GM21447 (cell line): Measurements from ENCODE around the gene MDK.

Experiments used
- ATAC-seq: cut with Tn5 transposase; IDR thresholded peaks from one replicate; pipeline ENCODE4 v1.9.1; 2021; ENCODE audit not compliant: unreplicated experiment

Gene MDK

GRCh38 chr11:46381819-46382645 is 563 bp downstream of the MDK start:
- no peak for ATAC-seq

- ATAC-seq, result no peak
Observed at GRCh38 chr11:46382646-46383403, 1.4 kb downstream of the MDK start.

- no peak for ATAC-seq
Observed at GRCh38 chr11:46383404-46383758, 1.9 kb downstream of the MDK start.

GRCh38 chr11:46383974-46384701 is 2.7 kb downstream of the MDK start:
- ATAC-seq, result no peak

- ATAC-seq, result no peak
Observed at GRCh38 chr11:46385169-46386004, 3.9 kb downstream of the MDK start.

GRCh38 chr11:46386005-46386578 is 4.6 kb downstream of the MDK start:
- ATAC-seq, result no peak

- ATAC-seq, result no peak
Observed at GRCh38 chr11:46386674-46387073, 5.2 kb downstream of the MDK start.

- ATAC-seq, result no peak
Observed at GRCh38 chr11:46387456-46387855, 6.0 kb downstream of the MDK start.

- ATAC-seq, result no peak
Observed at GRCh38 chr11:46387919-46388618, 6.6 kb downstream of the MDK start.

- ATAC-seq, result no peak
Observed at GRCh38 chr11:46388619-46389449, 7.4 kb downstream of the MDK start.

- ATAC-seq, result peak; percentile 54
Observed at GRCh38 chr11:46389450-46390330, 8.2 kb downstream of the MDK start.

GRCh38 chr11:46390331-46391171 is 9.1 kb downstream of the MDK start:
- ATAC-seq, result no peak

GRCh38 chr11:46391186-46391577 is 9.7 kb downstream of the MDK start:
- ATAC-seq, result no peak

GRCh38 chr11:46391578-46392420 is 10.3 kb downstream of the MDK start, which contains the start of gene CHRM4:
CHRM4 (minus strand) TSS chr11:46391776; CDS start chr11:46386557, 5,219 bp downstream.
- ATAC-seq, result no peak

- ATAC-seq, result peak; percentile 57
Observed at GRCh38 chr11:46392421-46393230, 11.2 kb downstream of the MDK start.
